HFFc6 (cell line): ENCODE results near the gene GABRG3. TPM values are rescaled to one million over a fixed set of nuclear protein-coding genes. Genes with fewer than 3 reads are reported as not detected.

Experiments
- DNase-seq: peaks from one replicate; pipeline ENCODE4 v3.0.0-alpha.2; 2018
- H3K27ac Mint-ChIP-seq: 2 replicates; pipeline ENCODE4 v1.8.0; 2020; ENCODE audit warnings: mild to moderate bottlenecking, mixed read lengths
- H3K27me3 Mint-ChIP-seq: 2 replicates; pipeline ENCODE4 v1.8.0; 2021; ENCODE audit warnings: mild to moderate bottlenecking, moderate library complexity, mixed read lengths; ENCODE audit not compliant: insufficient read depth
- H3K36me3 Mint-ChIP-seq: 2 replicates; pipeline ENCODE4 v1.8.0; 2021; ENCODE audit warnings: low read depth, mixed read lengths
- H3K4me1 Mint-ChIP-seq: 2 replicates; pipeline ENCODE4 v1.8.0; 2020; ENCODE audit warnings: low read depth, mixed read lengths
- H3K4me3 Mint-ChIP-seq: 2 replicates; pipeline ENCODE4 v1.8.0; 2020; ENCODE audit warnings: mild to moderate bottlenecking, moderate library complexity, mixed read lengths
- H3K9me3 Mint-ChIP-seq: 2 replicates; pipeline ENCODE4 v1.8.0; 2020; ENCODE audit warnings: mild to moderate bottlenecking, mixed read lengths
- CTCF ChIP-seq: fragments of 200-600 bp; sonication (generic); IDR thresholded peaks from 2 replicates; pipeline ENCODE4 v1.5.0; 2021; ENCODE audit warnings: antibody characterized with exemption, mild to moderate bottlenecking
- total RNA-seq, 6 experiments: library from RNA; stranded (reverse); fragmentation: NEBNext Ultra II Directional; extraction: Animal tissue kit (Norgen Biotek cat#: 25700); gene quantifications; 2 replicates in 1 of 6; 3 replicates in 5 of 6; pipeline ENCODE4 v1.2.3, GENCODE V29; 2021

The GABRG3 gene
- total RNA-seq, 6 experiments from 2014 or later, result not detected

GRCh38 chr15:27396521-27396920, 425.5 kb downstream of the GABRG3 start:
- Mint-ChIP-seq H3K36me3 (peaks cover 3% of the 10 kb centered on the region; the same call in 1 of the 2 replicates), H3K4me3 (no peak overlapping the region), H3K4me1 (no peaks in the 10 kb centered on the region), H3K27ac (no peak overlapping the region), H3K27me3 (no peaks in the 10 kb centered on the region), H3K9me3 (peaks cover 28% of the 10 kb centered on the region)
- no peak for TF ChIP-seq CTCF
- DNase-seq, result no peak

- peaks cover 4% of the 10 kb centered on the region; the same call in 1 of the 2 replicates for H3K36me3 Mint-ChIP-seq
- H3K9me3 Mint-ChIP-seq, result peaks cover 26% of the 10 kb centered on the region
- H3K4me3 Mint-ChIP-seq, result no peak overlapping the region
- H3K27ac Mint-ChIP-seq, result no peak overlapping the region
- H3K4me1 Mint-ChIP-seq, result no peaks in the 10 kb centered on the region
- H3K27me3 Mint-ChIP-seq, result no peaks in the 10 kb centered on the region
- DNase-seq, result no peak
- no peak for TF ChIP-seq CTCF
Observed at GRCh38 chr15:27396996-27397395, 426.0 kb downstream of the GABRG3 start.

GRCh38 chr15:27398631-27399161, 427.7 kb downstream of the GABRG3 start:
- no peaks in the 10 kb centered on the region for H3K27me3 Mint-ChIP-seq
- H3K4me1 Mint-ChIP-seq, result no peaks in the 10 kb centered on the region

GRCh38 chr15:27399241-27399640, 428.3 kb downstream of the GABRG3 start:
- no peak for DNase-seq
- Mint-ChIP-seq H3K36me3 (peaks cover 4% of the 10 kb centered on the region; the same call in 1 of the 2 replicates), H3K27ac (no peak overlapping the region), H3K27me3 (no peaks in the 10 kb centered on the region), H3K4me1 (no peaks in the 10 kb centered on the region), H3K4me3 (no peak overlapping the region), H3K9me3 (peaks cover 32% of the 10 kb centered on the region)
- TF ChIP-seq CTCF, result no peak

More at GRCh38 chr15:27398631-27399161, 427.7 kb downstream of the GABRG3 start:
- Mint-ChIP-seq H3K36me3 (peaks cover 4% of the 10 kb centered on the region; the same call in 1 of the 2 replicates), H3K9me3 (peaks cover 32% of the 10 kb centered on the region), H3K4me3 (no peak overlapping the region), H3K27ac (no peak overlapping the region)
- TF ChIP-seq CTCF, result no peak
- no peak for DNase-seq

GRCh38 chr15:27401471-27401870, 430.5 kb downstream of the GABRG3 start:
- Mint-ChIP-seq H3K27ac (no peak overlapping the region), H3K4me3 (no peak overlapping the region), H3K27me3 (no peaks in the 10 kb centered on the region), H3K9me3 (peaks cover 36% of the 10 kb centered on the region), H3K4me1 (no peaks in the 10 kb centered on the region), H3K36me3 (peaks cover 4% of the 10 kb centered on the region; the same call in 1 of the 2 replicates)
- no peak for DNase-seq
- TF ChIP-seq CTCF, result no peak
